GM21423 (cell line): ENCODE results near the gene SFXN3.

Experiments
- ATAC-seq: cut with Tn5 transposase; IDR thresholded peaks from one replicate; pipeline ENCODE4 v1.9.1; 2021; ENCODE audit warnings: mild to moderate bottlenecking, moderate library complexity; ENCODE audit not compliant: unreplicated experiment

Gene SFXN3

GRCh38 chr10:101056365-101057151 lies 25.5 kb downstream of the SFXN3 start:
- no peak for ATAC-seq

GRCh38 chr10:101060036-101060950 lies 29.3 kb downstream of the SFXN3 start:
- ATAC-seq, result peak; percentile 40

- peak; percentile 61 for ATAC-seq
These were observed 30.1 kb downstream of the SFXN3 start for GRCh38 chr10:101060951-101061623.

GRCh38 chr10:101061624-101062231 lies 30.7 kb downstream of the SFXN3 start, which contains the start of gene KAZALD1:
KAZALD1 (plus strand) TSS chr10:101061989; CDS start chr10:101062593, 604 bp downstream.
- ATAC-seq, result no peak

- ATAC-seq, result no peak
These were observed 31.4 kb downstream of the SFXN3 start for GRCh38 chr10:101062232-101063049.

GRCh38 chr10:101063050-101063525 lies 32.1 kb downstream of the SFXN3 start:
- ATAC-seq, result no peak

GRCh38 chr10:101063548-101064414 lies 32.7 kb downstream of the SFXN3 start:
- no peak for ATAC-seq

GRCh38 chr10:101064415-101065030 lies 33.5 kb downstream of the SFXN3 start:
- ATAC-seq, result no peak

- no peak for ATAC-seq
These were observed 34.6 kb downstream of the SFXN3 start for GRCh38 chr10:101065481-101066145.

- peak; percentile 34 for ATAC-seq
These were observed 35.3 kb downstream of the SFXN3 start for GRCh38 chr10:101066146-101066895.

GRCh38 chr10:101066896-101067355 lies 35.9 kb downstream of the SFXN3 start:
- no peak for ATAC-seq

- peak; percentile 57 for ATAC-seq
These were observed 36.5 kb downstream of the SFXN3 start for GRCh38 chr10:101067356-101068083.

- no peak for ATAC-seq
These were observed 38.4 kb downstream of the SFXN3 start for GRCh38 chr10:101069441-101069840.

- ATAC-seq, result no peak
These were observed 39.1 kb downstream of the SFXN3 start for GRCh38 chr10:101070098-101070497.

- ATAC-seq, result no peak
These were observed 40.3 kb downstream of the SFXN3 start for GRCh38 chr10:101071267-101071884.

GRCh38 chr10:101071885-101072433 lies 40.9 kb downstream of the SFXN3 start:
- no peak for ATAC-seq
